Stimulated activated memory B cell treated with anti-CD40 and anti-IgM and Interleukin-4, amounts not matched to agents 10 μg/mL and 1 μg/mL and 100 μg/mL, for 72 hours (primary cell): ENCODE results near the gene EPDR1.

Experiments
- ATAC-seq: fragments of 150-1000 bp; cut with Tn5 transposase; 2 replicates; pipeline ENCODE4 v1.10.0; 2021
- H3K27ac Mint-ChIP-seq: one replicate; pipeline ENCODE4 v1.8.0; 2022; ENCODE audit warnings: mild to moderate bottlenecking, mixed read lengths
- H3K27me3 Mint-ChIP-seq: one replicate; pipeline ENCODE4 v1.8.0; 2022; ENCODE audit warnings: mixed read lengths
- H3K36me3 Mint-ChIP-seq: one replicate; pipeline ENCODE4 v1.8.0; 2022; ENCODE audit warnings: mixed read lengths
- H3K4me1 Mint-ChIP-seq: one replicate; pipeline ENCODE4 v1.8.0; 2022; ENCODE audit warnings: mixed read lengths
- H3K4me3 Mint-ChIP-seq: one replicate; pipeline ENCODE4 v1.8.0; 2022; ENCODE audit warnings: mild to moderate bottlenecking, moderate library complexity, mixed read lengths
- H3K9me3 Mint-ChIP-seq: one replicate; pipeline ENCODE4 v1.8.0; 2022; ENCODE audit warnings: mixed read lengths

EPDR1 gene

GRCh38 chr7:37920849-37921805, 687 bp downstream of the EPDR1 start:
- Mint-ChIP-seq H3K36me3 (no peaks in the 10 kb centered on the region), H3K27me3 (peaks cover 66% of the 10 kb centered on the region), H3K4me1 (peaks cover 17% of the 10 kb centered on the region), H3K9me3 (no peaks in the 10 kb centered on the region), H3K27ac (no peak overlapping the region), H3K4me3 (peak overlapping the region; percentile 74)
- ATAC-seq: peak; percentile 51

GRCh38 chr7:37921876-37922275, 1.4 kb downstream of the EPDR1 start:
- peaks cover 59% of the 10 kb centered on the region for H3K27me3 Mint-ChIP-seq

GRCh38 chr7:37923996-37924395, 3.6 kb downstream of the EPDR1 start:
- H3K4me3 Mint-ChIP-seq: no peak overlapping the region
- H3K36me3 Mint-ChIP-seq: no peaks in the 10 kb centered on the region
- H3K9me3 Mint-ChIP-seq: no peaks in the 10 kb centered on the region
- no peak for ATAC-seq
- H3K27me3 Mint-ChIP-seq: peaks cover 42% of the 10 kb centered on the region
- no peak overlapping the region for H3K27ac Mint-ChIP-seq
- peaks cover 6% of the 10 kb centered on the region for H3K4me1 Mint-ChIP-seq

More at GRCh38 chr7:37921876-37922275, 1.4 kb downstream of the EPDR1 start:
- H3K4me3 Mint-ChIP-seq: no peak overlapping the region
- H3K9me3 Mint-ChIP-seq: no peaks in the 10 kb centered on the region
- ATAC-seq: no peak
- no peaks in the 10 kb centered on the region for H3K36me3 Mint-ChIP-seq
- no peak overlapping the region for H3K27ac Mint-ChIP-seq
- peaks cover 14% of the 10 kb centered on the region for H3K4me1 Mint-ChIP-seq

- ATAC-seq: no peak
- peaks cover 36% of the 10 kb centered on the region for H3K27me3 Mint-ChIP-seq
Measured at GRCh38 chr7:37924491-37925041, 4.1 kb downstream of the EPDR1 start.

GRCh38 chr7:37925620-37926019, 5.2 kb downstream of the EPDR1 start:
- Mint-ChIP-seq H3K9me3 (no peaks in the 10 kb centered on the region), H3K27me3 (peaks cover 34% of the 10 kb centered on the region), H3K27ac (no peak overlapping the region), H3K4me1 (peaks cover under 1% of the 10 kb centered on the region), H3K36me3 (no peaks in the 10 kb centered on the region), H3K4me3 (no peak overlapping the region)
- ATAC-seq: no peak

More at GRCh38 chr7:37924491-37925041, 4.1 kb downstream of the EPDR1 start:
- Mint-ChIP-seq H3K27ac (no peak overlapping the region), H3K9me3 (no peaks in the 10 kb centered on the region), H3K4me3 (no peak overlapping the region), H3K4me1 (peaks cover 6% of the 10 kb centered on the region), H3K36me3 (no peaks in the 10 kb centered on the region)

- H3K36me3 Mint-ChIP-seq: no peaks in the 10 kb centered on the region
- H3K27ac Mint-ChIP-seq: no peak overlapping the region
- no peak overlapping the region for H3K4me3 Mint-ChIP-seq
- peaks cover 15% of the 10 kb centered on the region for H3K27me3 Mint-ChIP-seq
- no peak for ATAC-seq
- no peaks in the 10 kb centered on the region for H3K9me3 Mint-ChIP-seq
- no peaks in the 10 kb centered on the region for H3K4me1 Mint-ChIP-seq
Measured at GRCh38 chr7:37927773-37928444, 7.5 kb downstream of the EPDR1 start.

GRCh38 chr7:37928878-37929277, 8.4 kb downstream of the EPDR1 start:
- no peak overlapping the region for H3K27ac Mint-ChIP-seq
- no peaks in the 10 kb centered on the region for H3K9me3 Mint-ChIP-seq
- no peak for ATAC-seq
- peaks cover 8% of the 10 kb centered on the region for H3K27me3 Mint-ChIP-seq
- no peaks in the 10 kb centered on the region for H3K36me3 Mint-ChIP-seq
- H3K4me1 Mint-ChIP-seq: no peaks in the 10 kb centered on the region
- no peak overlapping the region for H3K4me3 Mint-ChIP-seq

GRCh38 chr7:37930226-37930948, 9.9 kb downstream of the EPDR1 start:
- Mint-ChIP-seq H3K27me3 (peaks cover 8% of the 10 kb centered on the region), H3K4me1 (no peaks in the 10 kb centered on the region), H3K36me3 (no peaks in the 10 kb centered on the region), H3K9me3 (no peaks in the 10 kb centered on the region), H3K27ac (no peak overlapping the region), H3K4me3 (no peak overlapping the region)
- ATAC-seq: peak; percentile 27

GRCh38 chr7:37932543-37932942, 12.1 kb downstream of the EPDR1 start:
- Mint-ChIP-seq H3K9me3 (peaks cover 7% of the 10 kb centered on the region), H3K27me3 (peaks cover 8% of the 10 kb centered on the region), H3K4me3 (no peak overlapping the region), H3K27ac (no peak overlapping the region), H3K4me1 (no peaks in the 10 kb centered on the region), H3K36me3 (no peaks in the 10 kb centered on the region)
- no peak for ATAC-seq

GRCh38 chr7:37933018-37933566, 12.7 kb downstream of the EPDR1 start:
- H3K27me3 Mint-ChIP-seq: peaks cover 8% of the 10 kb centered on the region
- no peaks in the 10 kb centered on the region for H3K36me3 Mint-ChIP-seq
- H3K9me3 Mint-ChIP-seq: peaks cover 7% of the 10 kb centered on the region
- no peak overlapping the region for H3K27ac Mint-ChIP-seq
- H3K4me1 Mint-ChIP-seq: no peaks in the 10 kb centered on the region
- H3K4me3 Mint-ChIP-seq: no peak overlapping the region
- no peak for ATAC-seq

GRCh38 chr7:37942934-37943610, 22.6 kb downstream of the EPDR1 start:
- H3K27me3 Mint-ChIP-seq: peaks cover 10% of the 10 kb centered on the region
- H3K4me3 Mint-ChIP-seq: no peak overlapping the region
- no peak overlapping the region for H3K27ac Mint-ChIP-seq
- no peaks in the 10 kb centered on the region for H3K36me3 Mint-ChIP-seq
- no peaks in the 10 kb centered on the region for H3K9me3 Mint-ChIP-seq
- ATAC-seq: no peak
- H3K4me1 Mint-ChIP-seq: no peaks in the 10 kb centered on the region

- ATAC-seq: no peak
- Mint-ChIP-seq H3K36me3 (no peaks in the 10 kb centered on the region), H3K4me3 (no peak overlapping the region), H3K9me3 (no peaks in the 10 kb centered on the region), H3K27ac (no peak overlapping the region), H3K4me1 (no peaks in the 10 kb centered on the region), H3K27me3 (peaks cover 10% of the 10 kb centered on the region)
Measured at GRCh38 chr7:37943905-37944736, 23.7 kb downstream of the EPDR1 start.

GRCh38 chr7:37944737-37945054, 24.3 kb downstream of the EPDR1 start:
- Mint-ChIP-seq H3K36me3 (no peaks in the 10 kb centered on the region), H3K4me1 (no peaks in the 10 kb centered on the region), H3K9me3 (no peaks in the 10 kb centered on the region), H3K27me3 (peaks cover 8% of the 10 kb centered on the region), H3K4me3 (no peak overlapping the region), H3K27ac (no peak overlapping the region)
- no peak for ATAC-seq

GRCh38 chr7:37945336-37945735, 24.9 kb downstream of the EPDR1 start:
- H3K4me3 Mint-ChIP-seq: no peak overlapping the region
- H3K27ac Mint-ChIP-seq: no peak overlapping the region
- peaks cover 2% of the 10 kb centered on the region for H3K27me3 Mint-ChIP-seq
- no peaks in the 10 kb centered on the region for H3K4me1 Mint-ChIP-seq
- no peaks in the 10 kb centered on the region for H3K9me3 Mint-ChIP-seq
- H3K36me3 Mint-ChIP-seq: no peaks in the 10 kb centered on the region
- no peak for ATAC-seq
